ENCODE measurements around the gene SMG6. TPM values are rescaled to one million over a fixed set of nuclear protein-coding genes. Genes with fewer than 3 reads are reported as not detected.

Gene SMG6
- polyA plus RNA-seq, 1 of the 3 experiments (the other 2 are of a cell fraction): 15.7 TPM

- POLR2A ChIA-PET: interaction anchor here (0.9 kb wide), 1 partner anchor 8 kb away, joined by 3 read pairs; the partner anchor contains the start of gene OVCA2
- CTCF ChIA-PET: interaction anchor here (2.3 to 4.2 kb wide), 4 partner anchors 89 to 196 kb away, joined by 8 to 50 read pairs (median 26); no protein-coding TSS in a partner anchor
- peaks cover 12% of the 10 kb centered on the region for H3K79me2 ChIP-seq (ENCODE audit: insufficient read depth)
- H3K36me3 ChIP-seq (replicated peaks in 1 of 2; ENCODE audit: control insufficient read depth in 1 of 2, insufficient read depth in 2 of 2, low read length in 1 of 2): peaks cover 0 to 9% of the 10 kb centered on the region in 2 experiments
- H2AFZ ChIP-seq (ENCODE audit: low read depth): peak overlapping the region; percentile 7; the same call in 1 of the 2 replicates
- peaks cover 20% of the 10 kb centered on the region for H3F3A ChIP-seq (replicated peaks; ENCODE audit: insufficient read depth)
- DNase-seq: peak; percentile 95
- peak overlapping the region; percentile 75 to 80 for H3K4me3 ChIP-seq (ENCODE audit: low read depth in 2 of 2, low read length in 1 of 2)
- H3K9me2 ChIP-seq: no peaks in the 10 kb centered on the region
- H3K4me2 ChIP-seq: peak overlapping the region; percentile 89
- peak overlapping the region; percentile 78 for H3K9ac ChIP-seq
- 9% methylated on average over 22 of the region's 104 CpGs for WGBS (ENCODE audit: low lambda C conversion rate)
- TF ChIP-seq NRF1 (IDR thresholded peaks at IDR 0.05; ENCODE audit: low read depth, low read length): peak; percentile 40; the same call in 1 of the 2 replicates
- TF ChIP-seq JUND (IDR thresholded peaks at IDR 0.05): no peak
- TF ChIP-seq RXRA (IDR thresholded peaks at IDR 0.05; ENCODE audit: borderline replicate concordance, low read depth): no peak
- TF ChIP-seq MXI1 (IDR thresholded peaks at IDR 0.05; ENCODE audit: low read depth, low read length): peak; percentile 96
- TF ChIP-seq SIN3A (IDR thresholded peaks at IDR 0.05; ENCODE audit: borderline replicate concordance, low read depth, low read length): peak; percentile 49; the same call in 1 of the 2 replicates
- TF ChIP-seq, protein P1, sequence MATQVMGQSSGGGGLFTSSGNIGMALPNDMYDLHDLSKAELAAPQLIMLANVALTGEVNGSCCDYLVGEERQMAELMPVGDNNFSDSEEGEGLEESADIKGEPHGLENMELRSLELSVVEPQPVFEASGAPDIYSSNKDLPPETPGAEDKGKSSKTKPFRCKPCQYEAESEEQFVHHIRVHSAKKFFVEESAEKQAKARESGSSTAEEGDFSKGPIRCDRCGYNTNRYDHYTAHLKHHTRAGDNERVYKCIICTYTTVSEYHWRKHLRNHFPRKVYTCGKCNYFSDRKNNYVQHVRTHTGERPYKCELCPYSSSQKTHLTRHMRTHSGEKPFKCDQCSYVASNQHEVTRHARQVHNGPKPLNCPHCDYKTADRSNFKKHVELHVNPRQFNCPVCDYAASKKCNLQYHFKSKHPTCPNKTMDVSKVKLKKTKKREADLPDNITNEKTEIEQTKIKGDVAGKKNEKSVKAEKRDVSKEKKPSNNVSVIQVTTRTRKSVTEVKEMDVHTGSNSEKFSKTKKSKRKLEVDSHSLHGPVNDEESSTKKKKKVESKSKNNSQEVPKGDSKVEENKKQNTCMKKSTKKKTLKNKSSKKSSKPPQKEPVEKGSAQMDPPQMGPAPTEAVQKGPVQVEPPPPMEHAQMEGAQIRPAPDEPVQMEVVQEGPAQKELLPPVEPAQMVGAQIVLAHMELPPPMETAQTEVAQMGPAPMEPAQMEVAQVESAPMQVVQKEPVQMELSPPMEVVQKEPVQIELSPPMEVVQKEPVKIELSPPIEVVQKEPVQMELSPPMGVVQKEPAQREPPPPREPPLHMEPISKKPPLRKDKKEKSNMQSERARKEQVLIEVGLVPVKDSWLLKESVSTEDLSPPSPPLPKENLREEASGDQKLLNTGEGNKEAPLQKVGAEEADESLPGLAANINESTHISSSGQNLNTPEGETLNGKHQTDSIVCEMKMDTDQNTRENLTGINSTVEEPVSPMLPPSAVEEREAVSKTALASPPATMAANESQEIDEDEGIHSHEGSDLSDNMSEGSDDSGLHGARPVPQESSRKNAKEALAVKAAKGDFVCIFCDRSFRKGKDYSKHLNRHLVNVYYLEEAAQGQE (IDR thresholded peaks at IDR 0.05; ENCODE audit: low read depth, low read length): peak; percentile 95
- H3K27me3 ChIP-seq (ENCODE audit: insufficient read depth): no peaks in the 10 kb centered on the region
- peaks cover 4 to 15% of the 10 kb centered on the region in 2 experiments; a peak in 2 of 4 replicates for H3K4me1 ChIP-seq (ENCODE audit: control insufficient read depth in 1 of 2, insufficient read depth in 2 of 2, low read depth in 1 of 2, low read length in 1 of 2)
- H3K27ac ChIP-seq (ENCODE audit: low read depth in 2 of 2, low read length in 1 of 2): peak overlapping the region; percentile 60 to 72
- H3K9me3 ChIP-seq: no peaks in the 10 kb centered on the region
- peaks cover 5% of the 10 kb centered on the region; the same call in 1 of the 2 replicates for H4K20me1 ChIP-seq (ENCODE audit: insufficient read depth)
Observed at GRCh38 chr17:2049333-2050299, 254.0 kb downstream of the SMG6 start.

- peak overlapping the region; percentile 89 for H3K4me2 ChIP-seq
- H3K9ac ChIP-seq: peak overlapping the region; percentile 78; the same call in 1 of the 2 replicates
- H3K9me2 ChIP-seq: no peaks in the 10 kb centered on the region
- ChIA-PET POLR2A (interaction anchor here (0.6 kb wide), 1 partner anchor 210 kb away, joined by 3 read pairs; no protein-coding TSS in a partner anchor), CTCF (interaction anchor here (1.9 to 4.2 kb wide), 3 partner anchors 23 to 196 kb away, joined by 5 to 29 read pairs (median 5); no protein-coding TSS in a partner anchor)
- H3K4me1 ChIP-seq (ENCODE audit: control insufficient read depth in 1 of 2, insufficient read depth in 2 of 2, low read depth in 1 of 2, low read length in 1 of 2): peaks cover 5 to 10% of the 10 kb centered on the region in 2 experiments; a peak in 2 of 4 replicates
- H4K20me1 ChIP-seq (ENCODE audit: insufficient read depth): peaks cover 5% of the 10 kb centered on the region; the same call in 1 of the 2 replicates
- H3F3A ChIP-seq (replicated peaks; ENCODE audit: insufficient read depth): peaks cover 16% of the 10 kb centered on the region
- peaks cover 0 to 14% of the 10 kb centered on the region in 2 experiments for H3K36me3 ChIP-seq (replicated peaks in 1 of 2; ENCODE audit: control insufficient read depth in 1 of 2, insufficient read depth in 2 of 2, low read length in 1 of 2)
- no peak for DNase-seq
- peak overlapping the region in 1 of 2 experiments; percentile 72; a peak in 1 of 4 replicates for H3K27ac ChIP-seq (ENCODE audit: low read depth in 2 of 2, low read length in 1 of 2)
- H3K9me3 ChIP-seq: no peaks in the 10 kb centered on the region
- H3K79me2 ChIP-seq (ENCODE audit: insufficient read depth): peaks cover 20% of the 10 kb centered on the region
- peak overlapping the region; percentile 75 to 80 for H3K4me3 ChIP-seq (ENCODE audit: low read depth in 2 of 2, low read length in 1 of 2)
- no peaks in the 10 kb centered on the region for H3K27me3 ChIP-seq (ENCODE audit: insufficient read depth)
- H2AFZ ChIP-seq (ENCODE audit: low read depth): no peak overlapping the region
- 22% methylated on average over 9 of the region's 9 CpGs for WGBS (ENCODE audit: low lambda C conversion rate)
- TF ChIP-seq, protein P2, sequence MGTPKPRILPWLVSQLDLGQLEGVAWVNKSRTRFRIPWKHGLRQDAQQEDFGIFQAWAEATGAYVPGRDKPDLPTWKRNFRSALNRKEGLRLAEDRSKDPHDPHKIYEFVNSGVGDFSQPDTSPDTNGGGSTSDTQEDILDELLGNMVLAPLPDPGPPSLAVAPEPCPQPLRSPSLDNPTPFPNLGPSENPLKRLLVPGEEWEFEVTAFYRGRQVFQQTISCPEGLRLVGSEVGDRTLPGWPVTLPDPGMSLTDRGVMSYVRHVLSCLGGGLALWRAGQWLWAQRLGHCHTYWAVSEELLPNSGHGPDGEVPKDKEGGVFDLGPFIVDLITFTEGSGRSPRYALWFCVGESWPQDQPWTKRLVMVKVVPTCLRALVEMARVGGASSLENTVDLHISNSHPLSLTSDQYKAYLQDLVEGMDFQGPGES (IDR thresholded peaks at IDR 0.05; ENCODE audit: low read depth, low read length): no peak
- TF ChIP-seq ELF1 (IDR thresholded peaks at IDR 0.05): no peak
- no peak for TF ChIP-seq TCF12 (IDR thresholded peaks at IDR 0.05)
- no peak for TF ChIP-seq MAX (IDR thresholded peaks at IDR 0.05; ENCODE audit: low read depth)
- TF ChIP-seq, protein P3, sequence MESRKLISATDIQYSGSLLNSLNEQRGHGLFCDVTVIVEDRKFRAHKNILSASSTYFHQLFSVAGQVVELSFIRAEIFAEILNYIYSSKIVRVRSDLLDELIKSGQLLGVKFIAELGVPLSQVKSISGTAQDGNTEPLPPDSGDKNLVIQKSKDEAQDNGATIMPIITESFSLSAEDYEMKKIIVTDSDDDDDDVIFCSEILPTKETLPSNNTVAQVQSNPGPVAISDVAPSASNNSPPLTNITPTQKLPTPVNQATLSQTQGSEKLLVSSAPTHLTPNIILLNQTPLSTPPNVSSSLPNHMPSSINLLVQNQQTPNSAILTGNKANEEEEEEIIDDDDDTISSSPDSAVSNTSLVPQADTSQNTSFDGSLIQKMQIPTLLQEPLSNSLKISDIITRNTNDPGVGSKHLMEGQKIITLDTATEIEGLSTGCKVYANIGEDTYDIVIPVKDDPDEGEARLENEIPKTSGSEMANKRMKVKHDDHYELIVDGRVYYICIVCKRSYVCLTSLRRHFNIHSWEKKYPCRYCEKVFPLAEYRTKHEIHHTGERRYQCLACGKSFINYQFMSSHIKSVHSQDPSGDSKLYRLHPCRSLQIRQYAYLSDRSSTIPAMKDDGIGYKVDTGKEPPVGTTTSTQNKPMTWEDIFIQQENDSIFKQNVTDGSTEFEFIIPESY (IDR thresholded peaks at IDR 0.05; ENCODE audit: borderline replicate concordance, low read depth): no peak
- TF ChIP-seq FOXJ3 (CRISPR knock-in tag; IDR thresholded peaks at IDR 0.05): no peak
- no peak for TF ChIP-seq NFIC (IDR thresholded peaks at IDR 0.05; ENCODE audit: borderline replicate concordance)
- no peak for TF ChIP-seq SIN3A (IDR thresholded peaks at IDR 0.05; ENCODE audit: borderline replicate concordance, low read depth, low read length)
- TF ChIP-seq SMC3 (IDR thresholded peaks at IDR 0.05; ENCODE audit: low read depth, low read length): no peak
- no peak for TF ChIP-seq EP300 (IDR thresholded peaks at IDR 0.05; ENCODE audit: borderline replicate concordance in 1 of 2, low read depth in 1 of 2, low read length in 1 of 2)
- TF ChIP-seq RCOR1 (IDR thresholded peaks at IDR 0.05; ENCODE audit: low read length): no peak
- TF ChIP-seq MEF2A (IDR thresholded peaks at IDR 0.05; ENCODE audit: borderline replicate concordance, low read depth): no peak
- TF ChIP-seq RAD21 (IDR thresholded peaks at IDR 0.05; ENCODE audit: low read length): no peak
Observed at GRCh38 chr17:2048805-2049204, 254.8 kb downstream of the SMG6 start.
